ENCODE results near the gene RAB30.

- no peak for TF ChIP-seq ZNF488 (tag by site-specific recombination; IDR thresholded peaks at IDR 0.05)
- TF ChIP-seq CTCF (tag by site-specific recombination; IDR thresholded peaks at IDR 0.05): no peak
- no peak for TF ChIP-seq YY1 (tag by site-specific recombination; IDR thresholded peaks at IDR 0.05)
- no peak for TF ChIP-seq PRDM2 (tag by site-specific recombination; IDR thresholded peaks at IDR 0.05; ENCODE audit: borderline replicate concordance)
- TF ChIP-seq ZNF701 (tag by site-specific recombination; IDR thresholded peaks at IDR 0.05): no peak
- TF ChIP-seq ZNF571 (tag by site-specific recombination; IDR thresholded peaks at IDR 0.05): no peak
- TF ChIP-seq ZNF473 (tag by site-specific recombination; IDR thresholded peaks at IDR 0.05): no peak
Observed at GRCh38 chr11:82937554-82937953, 134.1 kb downstream of the RAB30 start.
